SU-DHL-6 (cell line): ENCODE results near the gene DCAF10.

Experiments used
- H2AFZ ChIP-seq: fragments of 200-600 bp; sonication (generic); 2 replicates; pipeline ENCODE4 v1.6.1; 2014; ENCODE audit warnings: low read depth, mild to moderate bottlenecking, moderate library complexity, mixed read lengths, antibody characterized with exemption, low read length; ENCODE audit not compliant: severe bottlenecking
- H3F3A ChIP-seq: fragments of 200-600 bp; shearing (Covaris generic); 2 replicates; pipeline ENCODE4 v1.6.0; 2016; ENCODE audit warnings: antibody characterized with exemption, mild to moderate bottlenecking; ENCODE audit not compliant: insufficient read depth
- H3K27ac ChIP-seq: fragments of 200-600 bp; sonication (generic); 2 replicates; pipeline ENCODE4 v1.5.1; 2016; ENCODE audit warnings: low read depth, mild to moderate bottlenecking, low read length, moderate library complexity, mixed read lengths
- H3K27me3 ChIP-seq: fragments of 200-600 bp; sonication (generic), shearing (Covaris generic); 2 replicates; pipeline ENCODE4 v1.6.0; 2014; ENCODE audit warnings: mild to moderate bottlenecking, low read length
- H3K36me3 ChIP-seq: fragments of 200-600 bp; sonication (generic); 2 replicates; pipeline ENCODE4 v1.6.1; 2014; ENCODE audit warnings: mild to moderate bottlenecking, low read length, mixed read lengths
- H3K4me2 ChIP-seq: fragments of 300-600, 200-600 bp; shearing (Covaris generic), sonication (generic); 2 replicates; pipeline ENCODE4 v1.6.0; 2014; ENCODE audit warnings: low read length, low read depth, mild to moderate bottlenecking; ENCODE audit not compliant: poor library complexity, severe bottlenecking
- H3K4me3 ChIP-seq: fragments of 200-600 bp; sonication (generic); 2 replicates; pipeline ENCODE4 v1.5.1; 2014; ENCODE audit warnings: antibody characterized with exemption, low read length, mild to moderate bottlenecking, mixed read lengths; ENCODE audit not compliant: insufficient read depth, poor library complexity, severe bottlenecking
- H3K79me2 ChIP-seq: fragments of 200-600 bp; sonication (generic); 2 replicates; pipeline ENCODE4 v1.6.1; 2014; ENCODE audit warnings: mild to moderate bottlenecking, low read length, moderate library complexity; ENCODE audit not compliant: insufficient read depth
- H3K9ac ChIP-seq: fragments of 200-600 bp; sonication (generic); 2 replicates; pipeline ENCODE4 v1.7.0; 2014; ENCODE audit warnings: mild to moderate bottlenecking, low read length
- H3K9me2 ChIP-seq: fragments of 200-600 bp; sonication (generic); replicated peaks from 2 replicates; pipeline ENCODE4 v1.6.1; 2014; ENCODE audit warnings: low read length; ENCODE audit not compliant: insufficient read depth
- H3K9me3 ChIP-seq: fragments of 200-600 bp; sonication (generic); 2 replicates; pipeline ENCODE4 v1.6.1; 2014; ENCODE audit warnings: low read length, mixed read lengths; ENCODE audit not compliant: insufficient read depth
- H4K20me1 ChIP-seq: fragments of 200-600 bp; sonication (generic); 2 replicates; pipeline ENCODE4 v1.6.1; 2014; ENCODE audit warnings: low read depth, mild to moderate bottlenecking, antibody characterized with exemption, low read length, moderate library complexity, mixed read lengths
- CTCF ChIP-seq: fragments of 200-600 bp; sonication (generic); IDR thresholded peaks from one replicate; pipeline ENCODE4 v1.5.1; 2017; ENCODE audit warnings: antibody characterized with exemption, mild to moderate bottlenecking, low read length, moderate library complexity; ENCODE audit not compliant: insufficient read depth, poor library complexity, severe bottlenecking
- EZH2phosphoT487 ChIP-seq: fragments of 200-600 bp; sonication (generic), shearing (Covaris generic); conservative IDR thresholded peaks from 2 replicates; pipeline ENCODE4 v1.6.1; 2018; ENCODE audit warnings: mild to moderate bottlenecking, antibody characterized with exemption, low read length, moderate library complexity, mixed read lengths

The DCAF10 gene

DNA sequence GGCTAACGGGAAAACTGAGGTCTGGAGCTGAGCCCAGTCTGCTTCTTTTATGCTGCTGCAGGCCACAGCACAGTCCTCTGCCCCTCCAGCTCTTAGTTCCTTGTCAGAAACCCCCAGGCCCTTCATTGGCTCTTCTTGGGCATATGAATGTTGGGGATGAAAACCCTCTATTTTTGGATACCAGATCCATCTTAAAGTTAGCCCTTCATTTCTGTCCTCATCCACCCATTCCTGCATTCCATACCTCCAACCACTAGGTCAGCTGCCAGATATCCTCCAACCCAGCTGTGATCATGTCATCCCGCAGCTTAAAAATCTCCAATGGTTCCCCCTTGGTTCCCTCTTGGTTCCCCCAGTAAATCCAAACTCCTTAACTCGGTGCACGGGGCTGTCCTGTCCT lies 105.2 kb downstream of the DCAF10 start:
- H3K9me2 ChIP-seq = no peaks in the 10 kb centered on the region
- H3K27ac ChIP-seq = no peak overlapping the region
- H3K79me2 ChIP-seq = peaks cover 21% of the 10 kb centered on the region
- H3F3A ChIP-seq = no peaks in the 10 kb centered on the region
- no peak overlapping the region for H3K4me2 ChIP-seq
- H4K20me1 ChIP-seq = no peaks in the 10 kb centered on the region
- H3K27me3 ChIP-seq = no peaks in the 10 kb centered on the region
- H3K9ac ChIP-seq = no peak overlapping the region
- H3K4me3 ChIP-seq = no peak overlapping the region
- H3K9me3 ChIP-seq = no peaks in the 10 kb centered on the region
- no peak for TF ChIP-seq CTCF
- no peak for TF ChIP-seq EZH2phosphoT487
- no peaks in the 10 kb centered on the region for H3K36me3 ChIP-seq
- H2AFZ ChIP-seq = no peak overlapping the region

- H3K36me3 ChIP-seq = no peaks in the 10 kb centered on the region
- TF ChIP-seq CTCF (no peak), EZH2phosphoT487 (no peak)
- no peaks in the 10 kb centered on the region for H3F3A ChIP-seq
- H3K27ac ChIP-seq = no peak overlapping the region
- peaks cover 20% of the 10 kb centered on the region for H3K79me2 ChIP-seq
- no peaks in the 10 kb centered on the region for H3K9me2 ChIP-seq
- H3K9me3 ChIP-seq = no peaks in the 10 kb centered on the region
- H3K4me3 ChIP-seq = no peak overlapping the region
- no peak overlapping the region for H2AFZ ChIP-seq
- H4K20me1 ChIP-seq = no peaks in the 10 kb centered on the region
- no peaks in the 10 kb centered on the region for H3K27me3 ChIP-seq
- no peak overlapping the region for H3K4me2 ChIP-seq
- no peak overlapping the region for H3K9ac ChIP-seq
Measured at GRCh38 chr9:37906312-37907239, 106.0 kb downstream of the DCAF10 start.

DNA sequence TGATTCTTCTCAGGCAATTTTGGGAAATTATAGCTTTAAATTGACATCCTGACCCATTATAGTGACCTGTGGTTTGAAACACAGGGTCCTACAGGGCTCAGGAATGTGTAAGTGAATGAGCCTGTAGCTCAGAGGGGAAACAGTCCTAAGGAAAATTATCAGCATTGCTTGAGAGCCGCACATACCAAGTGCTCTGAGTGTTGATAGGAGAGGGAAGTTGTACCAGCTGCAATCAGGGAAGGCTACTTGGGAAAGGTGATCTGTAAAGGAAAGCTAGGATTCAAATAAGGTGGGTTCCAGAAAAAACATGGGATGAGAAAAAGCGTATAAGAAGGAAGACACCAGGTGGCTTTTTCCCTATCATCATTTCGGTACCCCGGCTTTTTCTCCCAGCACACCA lies 107.7 kb downstream of the DCAF10 start:
- no peaks in the 10 kb centered on the region for H3K9me3 ChIP-seq
- no peaks in the 10 kb centered on the region for H3K9me2 ChIP-seq
- no peaks in the 10 kb centered on the region for H3K36me3 ChIP-seq
- peaks cover 3% of the 10 kb centered on the region for H3K79me2 ChIP-seq
- H3F3A ChIP-seq = no peaks in the 10 kb centered on the region
- no peaks in the 10 kb centered on the region for H3K27me3 ChIP-seq
- no peaks in the 10 kb centered on the region for H4K20me1 ChIP-seq
- H3K9ac ChIP-seq = no peak overlapping the region
- TF ChIP-seq EZH2phosphoT487 = no peak
- no peak for TF ChIP-seq CTCF
- no peak overlapping the region for H3K4me3 ChIP-seq
- no peak overlapping the region for H3K4me2 ChIP-seq
- no peak overlapping the region for H2AFZ ChIP-seq
- H3K27ac ChIP-seq = no peak overlapping the region
